Measurements from ENCODE around the gene STEAP1B.
"Not testable (repeated sequence)": the region's sequence is repeated elsewhere in the genome, so short reads cannot be mapped to it uniquely, and the experiment has no call there.

The STEAP1B gene

GRCh38 chr7:22499888-22500689, at the start of gene STEAP1B:
TSS of gene STEAP1B (minus strand) at chr7:22500188. CDS start at chr7:22494855, 5,333 bp downstream.
- H3K27ac ChIP-seq; H3K27me3 ChIP-seq (ENCODE audit: control insufficient read depth, insufficient read depth, low read length); H3K79me2 ChIP-seq; H3K4me2 ChIP-seq (ENCODE audit: low read length); H3K4me3 ChIP-seq (ENCODE audit: low read depth, low read length); H3K4me1 ChIP-seq; H3K9me3 ChIP-seq (ENCODE audit: control insufficient read depth, low read length); H3K36me3 ChIP-seq (ENCODE audit: control insufficient read depth, insufficient read depth, low read length); H3K9ac ChIP-seq: not testable (repeated sequence)
- peak within 1 kb of the TSS; percentile 38 for H2AFZ ChIP-seq
- TF ChIP-seq CTCF (IDR thresholded peaks at IDR 0.05), result peak; percentile 38

- Histone ChIP-seq H3K79me2 (no peaks in the 10 kb centered on the region), H3K36me3 (ENCODE audit: control insufficient read depth, insufficient read depth, low read length) (no peaks in the 10 kb centered on the region), H3K9ac (no peak overlapping the region), H3K27me3 (ENCODE audit: control insufficient read depth, insufficient read depth, low read length) (no peaks in the 10 kb centered on the region), H3K4me1 (no peaks in the 10 kb centered on the region), H3K27ac (no peak overlapping the region), H3K4me2 (ENCODE audit: low read length) (no peak overlapping the region), H3K9me3 (ENCODE audit: control insufficient read depth, low read length) (no peaks in the 10 kb centered on the region), H2AFZ (no peak overlapping the region), H3K4me3 (ENCODE audit: low read depth, low read length) (no peak overlapping the region)
- TF ChIP-seq CTCF (IDR thresholded peaks at IDR 0.05), result no peak
Observed at GRCh38 chr7:22549051-22549450, 49.1 kb upstream of the STEAP1B start.

GRCh38 chr7:22548313-22548712, 48.3 kb upstream of the STEAP1B start:
- no peaks in the 10 kb centered on the region for H3K9me3 ChIP-seq (ENCODE audit: control insufficient read depth, low read length)
- no peak overlapping the region for H3K27ac ChIP-seq
- TF ChIP-seq CTCF (IDR thresholded peaks at IDR 0.05), result no peak
- H3K4me1 ChIP-seq, result no peaks in the 10 kb centered on the region
- no peaks in the 10 kb centered on the region for H3K79me2 ChIP-seq
- no peak overlapping the region for H3K4me2 ChIP-seq (ENCODE audit: low read length)
- no peaks in the 10 kb centered on the region for H3K36me3 ChIP-seq (ENCODE audit: control insufficient read depth, insufficient read depth, low read length)
- no peak overlapping the region for H2AFZ ChIP-seq
- no peaks in the 10 kb centered on the region for H3K27me3 ChIP-seq (ENCODE audit: control insufficient read depth, insufficient read depth, low read length)
- H3K4me3 ChIP-seq (ENCODE audit: low read depth, low read length), result no peak overlapping the region
- no peak overlapping the region for H3K9ac ChIP-seq

GRCh38 chr7:22546769-22547168, 46.8 kb upstream of the STEAP1B start:
- Histone ChIP-seq H3K36me3 (ENCODE audit: control insufficient read depth, insufficient read depth, low read length) (no peaks in the 10 kb centered on the region), H3K4me3 (ENCODE audit: low read depth, low read length) (no peak overlapping the region), H3K4me2 (ENCODE audit: low read length) (no peak overlapping the region), H3K79me2 (no peaks in the 10 kb centered on the region), H2AFZ (no peak overlapping the region), H3K27ac (no peak overlapping the region), H3K27me3 (ENCODE audit: control insufficient read depth, insufficient read depth, low read length) (no peaks in the 10 kb centered on the region), H3K9me3 (ENCODE audit: control insufficient read depth, low read length) (no peaks in the 10 kb centered on the region), H3K4me1 (no peaks in the 10 kb centered on the region), H3K9ac (no peak overlapping the region)
- TF ChIP-seq CTCF (IDR thresholded peaks at IDR 0.05), result no peak

- no peak for TF ChIP-seq CTCF (IDR thresholded peaks at IDR 0.05)
- Histone ChIP-seq H3K36me3 (ENCODE audit: control insufficient read depth, insufficient read depth, low read length) (no peaks in the 10 kb centered on the region), H2AFZ (no peak overlapping the region), H3K9ac (no peak overlapping the region), H3K79me2 (no peaks in the 10 kb centered on the region), H3K9me3 (ENCODE audit: control insufficient read depth, low read length) (no peaks in the 10 kb centered on the region), H3K4me3 (ENCODE audit: low read depth, low read length) (no peak overlapping the region), H3K4me2 (ENCODE audit: low read length) (no peak overlapping the region), H3K4me1 (no peaks in the 10 kb centered on the region), H3K27ac (no peak overlapping the region), H3K27me3 (ENCODE audit: control insufficient read depth, insufficient read depth, low read length) (no peaks in the 10 kb centered on the region)
Observed at GRCh38 chr7:22545529-22545928, 45.5 kb upstream of the STEAP1B start.

All from parathyroid adenoma (tissue), 2 donors.